AML-193 (cell line): ENCODE measurements around the gene ITPRIP.

Source experiments
- DNase-seq, 2 experiments: peaks; one replicate each; lab custom pipeline; 2025; lab: John Stamatoyannopoulos, UW

Gene ITPRIP

GRCh38 chr10:104279550-104280259, 58.6 kb downstream of the ITPRIP start:
- DNase-seq = no peak

GRCh38 chr10:104277785-104278184, 60.5 kb downstream of the ITPRIP start:
- DNase-seq = no peak

GRCh38 chr10:104276192-104276591, 62.1 kb downstream of the ITPRIP start:
- no peak for DNase-seq

- DNase-seq = no peak
Observed at GRCh38 chr10:104274762-104275721, 63.2 kb downstream of the ITPRIP start.

GRCh38 chr10:104273899-104274575, 64.2 kb downstream of the ITPRIP start:
- no peak for DNase-seq

- no peak for DNase-seq
Observed at GRCh38 chr10:104273286-104273685, 65.0 kb downstream of the ITPRIP start.

GRCh38 chr10:104268713-104269645, 69.3 kb downstream of the ITPRIP start, which contains the start of gene GSTO2:
Gene GSTO2, plus strand, starts transcription at chr10:104269184. Its CDS starts 5,732 bp downstream, at chr10:104274916.
- DNase-seq = peak; percentile 93 to 95

- DNase-seq = no peak
Observed at GRCh38 chr10:104268405-104268712, 69.9 kb downstream of the ITPRIP start.

- DNase-seq = no peak
Observed at GRCh38 chr10:104267721-104268404, 70.4 kb downstream of the ITPRIP start.

GRCh38 chr10:104264783-104265182, 73.5 kb downstream of the ITPRIP start:
- DNase-seq = no peak

- no peak for DNase-seq
Observed at GRCh38 chr10:104262055-104262454, 76.2 kb downstream of the ITPRIP start.

- DNase-seq = peak; percentile 28 to 35
Observed at GRCh38 chr10:104260775-104261115, 77.5 kb downstream of the ITPRIP start.

GRCh38 chr10:104259999-104260774, 78.1 kb downstream of the ITPRIP start:
- DNase-seq = no peak
